Thyroid gland (tissue), 4 donors: ENCODE data around the gene LAMA2. TPM values are rescaled to one million over a fixed set of nuclear protein-coding genes. Genes with fewer than 3 reads are reported as not detected.

Experiments used
- DNase-seq, 2 donors: peaks; one replicate each; pipeline ENCODE4 v3.0.0-alpha.2; 2019
- H3K27ac ChIP-seq, 3 donors: fragments of 200-600 bp; sonication (generic); 1 replicate in 2 of 3; 2 replicates in 1 of 3; pipeline ENCODE4 v1.5.1; 2016 to 2019; ENCODE audit warnings: mild to moderate bottlenecking in 1 of 3, moderate library complexity in 1 of 3
- H3K27me3 ChIP-seq: fragments of 200-600 bp; sonication (generic); one replicate; pipeline ENCODE4 v1.5.1; 2019
- H3K36me3 ChIP-seq, 2 donors: fragments of 200-600 bp; sonication (generic); one replicate each; pipeline ENCODE4 v1.5.1; 2016 to 2019
- H3K4me1 ChIP-seq, 2 donors: fragments of 200-600 bp; sonication (generic); one replicate each; pipeline ENCODE4 v1.5.1; 2017 to 2019
- H3K4me3 ChIP-seq, 3 donors: fragments of 200-600 bp; sonication (generic); replicated peaks in 1 of 3; 1 replicate in 2 of 3; 2 replicates in 1 of 3; pipeline ENCODE4 v1.5.1; 2016; ENCODE audit warnings: mild to moderate bottlenecking in 1 of 3
- H3K9me3 ChIP-seq: fragments of 200-600 bp; sonication (generic); one replicate; pipeline ENCODE4 v1.5.1; 2017
- CTCF ChIP-seq, 6 experiments: fragments of 200-600 bp in 3 of 6; fragments of 450-650 bp in 3 of 6; sonication (generic) in 3 of 6; IDR thresholded peaks; one replicate each; pipeline ENCODE4 v1.5.1; 2016 to 2019; ENCODE audit warnings: antibody characterized with exemption in 6 of 6, mild to moderate bottlenecking in 2 of 6, inconsistent platforms in 1 of 6, moderate library complexity in 1 of 6
- POLR2A ChIP-seq, 2 donors: fragments of 450-650 bp; IDR thresholded peaks; one replicate each; pipeline ENCODE4 v1.6.1; 2017; ENCODE audit warnings: antibody characterized with exemption in 2 of 2, mild to moderate bottlenecking in 2 of 2, moderate library complexity in 1 of 2
- WGBS, 2 donors: methylation state at CpG; one replicate each; pipeline ENCODE4 v1.1.5; 2017; 5-methylcytosine and 5-hydroxymethylcytosine counted together
- intact Hi-C: fragments of 100-400 bp; cut with DNase I; formaldehyde crosslinking; loops from one replicate; pipeline ENCODE4 v1.15.1; 2023
- total RNA-seq, 4 donors: library from RNA; depleted of rRNA; stranded (reverse); fragments of >200 nt; gene quantifications; one replicate each; pipeline ENCODE4 v1.2.3, GENCODE V29; 2016

LAMA2 gene
- total RNA-seq, 4 donors from 2014 or later, result 41.4 to 117 (median 78.9) TPM

GRCh38 chr6:129346964-129347363 is 464.0 kb downstream of the LAMA2 start:
- intact Hi-C loops, result no loop called here
- WGBS, 2 donors, result 87 to 88% methylated on average over 2 of the region's 2 CpGs
- no peak for DNase-seq
- Histone ChIP-seq H3K27ac (no peak overlapping the region), H3K27me3 (no peaks in the 10 kb centered on the region), H3K4me1 (no peaks in the 10 kb centered on the region), H3K4me3 (no peak overlapping the region), H3K9me3 (no peaks in the 10 kb centered on the region), H3K36me3 (no peaks in the 10 kb centered on the region)
- TF ChIP-seq CTCF (IDR thresholded peaks at IDR 0.05), result no peak
- TF ChIP-seq POLR2A (IDR thresholded peaks at IDR 0.05), result no peak

- H3K27me3 ChIP-seq, result no peaks in the 10 kb centered on the region
- H3K4me1 ChIP-seq, result no peaks in the 10 kb centered on the region
- H3K4me3 ChIP-seq, result no peak overlapping the region
- whole genome bisulfite sequencing, 2 donors, result 74 to 77% methylated on average over 2 of the region's 2 CpGs
- intact Hi-C loops, result no loop called here
- no peak for TF ChIP-seq POLR2A (IDR thresholded peaks at IDR 0.05)
- no peak for TF ChIP-seq CTCF (IDR thresholded peaks at IDR 0.05)
- peak in 1 of 2 donors; percentile 5 for DNase-seq
- H3K9me3 ChIP-seq, result no peaks in the 10 kb centered on the region
- no peaks in the 10 kb centered on the region for H3K36me3 ChIP-seq
- no peak overlapping the region for H3K27ac ChIP-seq
These were observed 467.3 kb downstream of the LAMA2 start for GRCh38 chr6:129350278-129350677.

- no peak overlapping the region for H3K27ac ChIP-seq
- no peak overlapping the region for H3K4me3 ChIP-seq
- no peaks in the 10 kb centered on the region for H3K4me1 ChIP-seq
- H3K36me3 ChIP-seq, result no peaks in the 10 kb centered on the region
- H3K9me3 ChIP-seq, result no peaks in the 10 kb centered on the region
- WGBS, 2 donors, result 70 to 80% methylated on average over 1 of the region's 1 CpG
- no peak for DNase-seq
- H3K27me3 ChIP-seq, result no peaks in the 10 kb centered on the region
- intact Hi-C loops, result no loop called here
- no peak for TF ChIP-seq CTCF (IDR thresholded peaks at IDR 0.05)
- no peak for TF ChIP-seq POLR2A (IDR thresholded peaks at IDR 0.05)
These were observed 468.9 kb downstream of the LAMA2 start for GRCh38 chr6:129351807-129352206.

- TF ChIP-seq POLR2A (IDR thresholded peaks at IDR 0.05) (no peak), CTCF (IDR thresholded peaks at IDR 0.05) (no peak)
- H3K36me3 ChIP-seq, result no peaks in the 10 kb centered on the region
- no peaks in the 10 kb centered on the region for H3K9me3 ChIP-seq
- no peaks in the 10 kb centered on the region for H3K4me1 ChIP-seq
- H3K27me3 ChIP-seq, result no peaks in the 10 kb centered on the region
- intact Hi-C loops, result no loop called here
- no peak overlapping the region for H3K4me3 ChIP-seq
- DNase-seq, result peak; percentile 7 to 41
- no peak overlapping the region for H3K27ac ChIP-seq
- 63 to 65% methylated on average over 9 of the region's 9 CpGs for WGBS, 2 donors
These were observed 470.1 kb downstream of the LAMA2 start for GRCh38 chr6:129353067-129353466.

- no peaks in the 10 kb centered on the region for H3K36me3 ChIP-seq
- H3K4me3 ChIP-seq, result no peak overlapping the region
- intact Hi-C loops, result no loop called here
- no peak overlapping the region for H3K27ac ChIP-seq
- no peaks in the 10 kb centered on the region for H3K9me3 ChIP-seq
- no peaks in the 10 kb centered on the region for H3K27me3 ChIP-seq
- TF ChIP-seq CTCF (IDR thresholded peaks at IDR 0.05), result no peak
- TF ChIP-seq POLR2A (IDR thresholded peaks at IDR 0.05), result no peak
- WGBS, 2 donors, result 60 to 70% methylated on average over 2 of the region's 2 CpGs
- no peak for DNase-seq
- H3K4me1 ChIP-seq, result no peaks in the 10 kb centered on the region
These were observed 473.2 kb downstream of the LAMA2 start for GRCh38 chr6:129356129-129356528.
